ENCODE data around the gene TTC34. TPM values are rescaled to one million over a fixed set of nuclear protein-coding genes. Genes with fewer than 3 reads are reported as not detected.

TTC34 gene
- total and polyA plus RNA-seq, 2 of the 4 experiments (the other 2 are of a cell fraction): under 0.01 to 0.09 TPM

- Histone ChIP-seq H3K9me1 (ENCODE audit: insufficient read depth, low read length) (no peaks in the 10 kb centered on the region), H2AFZ (replicated peaks; ENCODE audit: low read length, poor library complexity) (no peak overlapping the region), H3K27ac (ENCODE audit: insufficient read depth, low read length) (no peak overlapping the region), H3K4me3 (ENCODE audit: insufficient read depth, low read depth, low read length) (no peak overlapping the region), H3K4me1 (ENCODE audit: control insufficient read depth, insufficient read depth, low read length) (no peaks in the 10 kb centered on the region), H2BK15ac (ENCODE audit: low read depth, low read length) (no peak overlapping the region), H3K4ac (ENCODE audit: low read depth, low read length) (no peak overlapping the region), H4K8ac (ENCODE audit: low read depth in 2 of 2, low read length in 2 of 2) (no peak overlapping the region), H2BK5ac (ENCODE audit: low read depth, low read length, poor library complexity, severe bottlenecking) (no peak overlapping the region), H3K4me2 (ENCODE audit: low read depth, low read length) (no peak overlapping the region), H3K9me3 (ENCODE audit: control insufficient read depth, insufficient read depth, low read length) (peaks cover 4% of the 10 kb centered on the region; the same call in 1 of the 2 replicates), H3K23ac (ENCODE audit: low read depth, low read length) (no peak overlapping the region), H3K9ac (ENCODE audit: low read depth, low read length) (no peak overlapping the region), H4K20me1 (ENCODE audit: insufficient read depth, low read length) (no peaks in the 10 kb centered on the region), H2AK9ac (replicated peaks; ENCODE audit: low read depth, low read length, poor library complexity) (no peak overlapping the region), H2AK5ac (ENCODE audit: low read depth, low read length) (no peak overlapping the region), H3K36me3 (ENCODE audit: control insufficient read depth, insufficient read depth, low read length) (no peaks in the 10 kb centered on the region), H3K27me3 (ENCODE audit: control insufficient read depth, insufficient read depth, low read length) (no peaks in the 10 kb centered on the region), H4K91ac (ENCODE audit: insufficient read depth, low read depth, low read length) (no peak overlapping the region), H3K56ac (ENCODE audit: extremely low read depth, insufficient read depth, low read length) (no peak overlapping the region), H2BK120ac (ENCODE audit: low read depth, low read length) (no peak overlapping the region), H3K14ac (replicated peaks; ENCODE audit: low read depth, low read length) (no peak overlapping the region), H4K5ac (ENCODE audit: low read depth, low read length) (no peak overlapping the region), H3K18ac (ENCODE audit: low read depth, low read length) (no peak overlapping the region), H3K79me1 (ENCODE audit: low read depth in 1 of 2, low read length in 2 of 2) (no peaks in the 10 kb centered on the region; a peak in 1 of 4 replicates), H2BK20ac (ENCODE audit: low read depth, low read length) (no peak overlapping the region)
- WGBS, 2 experiments (ENCODE audit: extremely low coverage in 2 of 2, insufficient read length in 1 of 2): 68% methylated on average over 5 of the region's 10 CpGs; no CpG with 5 or more reads in 1 of the 2 experiments
- TF ChIP-seq RCOR1 (IDR thresholded peaks at IDR 0.05; ENCODE audit: insufficient replicate concordance, low read length): no peak
- TF ChIP-seq FOS (IDR thresholded peaks at IDR 0.05; ENCODE audit: low read depth, low read length): no peak
- TF ChIP-seq SMC3 (IDR thresholded peaks at IDR 0.05; ENCODE audit: low read depth, low read length): no peak
- TF ChIP-seq RAD21 (IDR thresholded peaks at IDR 0.05; ENCODE audit: low read length): no peak
- no peak for TF ChIP-seq USF2 (IDR thresholded peaks at IDR 0.05; ENCODE audit: low read depth, low read length)
- TF ChIP-seq RFX5 (IDR thresholded peaks at IDR 0.05; ENCODE audit: low read depth, low read length): no peak
- TF ChIP-seq ELK1 (IDR thresholded peaks at IDR 0.05; ENCODE audit: borderline replicate concordance, low read depth, low read length): no peak
- no peak for TF ChIP-seq NFE2L2 (IDR thresholded peaks at IDR 0.05; ENCODE audit: low read depth, low read length)
- TF ChIP-seq BHLHE40 (IDR thresholded peaks at IDR 0.05; ENCODE audit: low read depth, low read length): no peak
- no peak for TF ChIP-seq CEBPB (IDR thresholded peaks at IDR 0.05; ENCODE audit: low read depth, low read length)
- TF ChIP-seq MXI1 (IDR thresholded peaks at IDR 0.05; ENCODE audit: borderline replicate concordance, low read depth, low read length): no peak
- DNase-seq (no peak), ATAC-seq (ENCODE audit: low read depth) (no peak)
- dilution Hi-C loops (cut with HindIII; ENCODE audit: low sequenced_read_pairs, unreplicated experiment): no loop called here
- intact Hi-C loops (cut with micrococcal nuclease): no loop called here
- in situ Hi-C loops (cut with MboI; ENCODE audit: low sequenced_read_pairs): no loop called here
- no TSS peak for BruUV-seq (replicated peaks)
- CTCF ChIA-PET: no interaction called here
- POLR2A ChIA-PET (ENCODE audit: unreplicated experiment): no interaction called here
Observed at GRCh38 chr1:2637442-2638145, 163.9 kb downstream of the TTC34 start.
